Measurements from ENCODE around the gene CCDC91.
"Not testable (repeated sequence)": the region's sequence is repeated elsewhere in the genome, so short reads cannot be mapped to it uniquely, and the experiment has no call there.

CCDC91 gene

DNA sequence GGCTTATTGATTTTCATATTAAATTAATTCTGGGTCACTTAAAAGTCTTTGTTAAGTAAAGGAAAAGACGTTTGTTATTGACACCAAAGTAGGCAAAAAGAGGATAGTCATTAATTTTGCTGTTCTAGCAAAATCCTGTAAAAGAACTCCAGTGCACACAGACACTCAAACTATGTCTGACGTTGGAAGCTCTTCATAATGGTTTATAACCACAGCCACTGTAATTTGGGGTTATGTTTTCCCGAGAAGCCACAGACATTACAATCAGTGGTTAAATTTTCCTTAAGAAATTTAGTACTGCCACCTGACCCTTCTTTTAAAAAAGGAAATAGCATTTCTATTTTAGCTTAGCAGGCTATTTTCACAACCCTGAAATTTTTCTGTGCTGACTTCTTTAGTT, 267.5 kb downstream of the CCDC91 start:
- DNase-seq (ENCODE audit: low read depth in 2 of 2): no peak

DNA sequence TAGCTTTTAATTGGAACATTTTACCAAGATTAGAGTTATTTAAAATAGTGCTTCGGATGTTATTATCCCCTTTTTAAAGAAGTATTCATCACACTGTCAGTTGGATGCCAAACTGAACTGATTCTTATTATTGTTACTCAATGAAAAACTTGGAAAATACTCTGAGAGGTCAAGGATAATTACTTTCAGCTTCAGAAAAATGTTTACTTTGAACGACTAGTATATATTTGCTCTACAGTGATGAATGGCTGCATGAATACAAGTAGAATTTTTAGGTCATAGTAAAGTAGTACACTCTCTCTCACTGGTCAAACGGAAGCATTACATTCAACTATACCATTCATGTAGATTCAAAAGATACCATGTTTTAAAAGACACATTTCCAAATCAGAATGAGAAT, 269.2 kb downstream of the CCDC91 start:
- no peak for DNase-seq (ENCODE audit: low read depth in 2 of 2)

DNA sequence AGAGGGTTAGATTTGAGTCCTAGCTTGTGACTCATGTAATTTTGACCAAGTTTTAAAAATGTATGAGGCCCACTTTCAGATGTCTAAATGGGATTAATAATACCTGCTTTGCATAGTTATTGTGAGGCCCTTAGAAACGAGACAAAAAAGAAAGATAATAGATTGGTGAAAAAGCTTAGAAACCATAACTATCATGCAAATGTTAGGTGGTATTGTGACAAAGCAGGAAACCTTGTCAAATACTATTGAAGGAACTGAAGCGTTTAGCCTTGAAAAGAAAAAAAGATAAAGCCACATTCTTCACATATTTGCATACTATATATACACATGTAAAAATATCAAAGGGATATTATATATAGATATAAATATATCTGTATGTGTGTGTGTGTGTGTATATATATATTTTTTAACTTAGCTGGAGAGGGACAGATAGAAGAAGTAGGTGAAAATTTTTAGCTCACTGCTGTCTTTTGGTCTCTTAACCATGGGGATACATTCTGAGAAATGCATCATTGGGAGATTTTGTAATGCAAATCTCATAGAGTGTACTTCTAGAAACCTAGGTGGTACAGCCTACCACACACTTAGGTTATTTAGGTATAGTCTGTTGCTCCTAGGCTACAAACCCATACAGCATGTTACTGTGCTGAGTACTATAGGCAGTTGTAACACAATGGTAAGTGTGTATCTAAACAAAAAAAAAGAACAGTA, 270.3 kb downstream of the CCDC91 start:
- no peak for DNase-seq (ENCODE audit: low read depth in 2 of 2)

DNA sequence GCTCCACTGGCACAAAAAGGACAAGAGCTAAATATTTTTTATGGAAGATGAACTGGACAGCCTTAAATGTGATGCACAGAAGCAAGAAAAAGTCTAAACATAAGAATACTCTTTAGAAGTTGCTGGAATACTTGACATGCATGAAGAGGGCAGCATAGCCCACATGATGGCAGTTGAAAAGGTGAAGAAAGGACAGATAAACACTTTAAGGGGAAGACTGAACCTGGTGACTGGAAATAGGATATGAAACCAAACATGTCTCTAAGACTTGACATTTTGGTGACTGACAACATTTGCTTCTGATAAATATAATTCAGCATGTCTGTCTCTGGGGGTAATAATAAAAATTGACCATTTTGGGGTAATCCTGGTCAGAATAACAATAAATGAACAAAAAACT, 273.1 kb downstream of the CCDC91 start:
- no peak for DNase-seq (ENCODE audit: low read depth in 2 of 2)

DNA sequence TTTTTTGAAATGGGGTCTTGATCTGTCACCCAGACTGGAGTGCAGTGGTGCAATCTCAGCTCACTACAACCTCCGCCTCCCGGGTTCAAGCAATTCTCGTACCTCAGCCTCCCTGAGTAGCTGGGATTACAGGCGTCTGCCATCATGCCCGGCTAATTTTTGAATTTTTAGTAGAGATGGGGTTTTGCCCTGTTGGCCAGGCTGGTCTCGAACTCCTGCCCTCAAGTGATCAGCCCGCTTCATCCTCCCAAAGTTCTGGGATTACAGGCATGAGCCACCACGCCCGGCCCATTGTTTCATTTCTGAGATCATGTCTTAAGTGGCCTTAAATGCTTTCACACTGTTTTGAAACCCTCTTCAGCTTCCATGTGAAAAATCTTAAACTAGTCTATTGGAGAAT, 281.5 kb downstream of the CCDC91 start:
- not testable (repeated sequence) for DNase-seq (ENCODE audit: low read depth in 2 of 2)

DNA sequence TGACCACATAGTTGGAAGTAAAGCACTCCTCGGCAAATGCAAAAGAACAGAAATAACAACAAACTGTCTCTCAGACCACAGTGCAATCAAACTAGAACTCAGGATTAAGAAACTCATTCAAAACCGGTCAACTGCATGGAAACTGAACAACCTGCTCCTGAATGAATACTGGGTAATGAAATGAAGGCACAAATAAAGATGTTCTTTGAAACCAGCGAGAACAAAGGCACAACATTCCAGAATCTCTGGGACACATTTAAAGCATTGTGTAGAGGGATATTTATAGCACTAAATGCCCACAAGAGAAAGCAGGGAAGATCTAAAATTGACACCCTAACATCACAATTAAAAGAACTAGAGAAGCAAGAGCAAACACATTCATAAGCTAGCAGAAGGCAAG, 285.9 kb downstream of the CCDC91 start:
- not testable (repeated sequence) for DNase-seq (ENCODE audit: low read depth in 2 of 2)

DNA sequence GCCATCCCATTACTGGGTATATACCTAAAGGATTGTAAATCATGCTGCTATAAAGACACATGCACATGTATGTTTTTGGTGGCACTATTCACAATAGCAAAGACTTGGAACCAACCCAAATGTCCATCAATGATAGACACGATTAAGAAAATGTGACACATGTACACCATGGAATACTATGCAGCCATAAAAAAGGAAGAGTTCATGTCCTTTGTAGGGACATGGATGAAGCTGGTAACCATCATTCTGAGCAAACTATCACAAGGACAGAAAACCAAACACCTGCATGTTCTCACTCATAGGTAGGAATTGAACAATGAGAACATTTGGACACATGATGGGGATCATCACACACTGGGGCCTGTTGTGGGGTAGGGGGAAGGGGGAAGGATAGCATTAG, 288.8 kb downstream of the CCDC91 start:
- DNase-seq (ENCODE audit: low read depth in 2 of 2): not testable (repeated sequence)

DNA sequence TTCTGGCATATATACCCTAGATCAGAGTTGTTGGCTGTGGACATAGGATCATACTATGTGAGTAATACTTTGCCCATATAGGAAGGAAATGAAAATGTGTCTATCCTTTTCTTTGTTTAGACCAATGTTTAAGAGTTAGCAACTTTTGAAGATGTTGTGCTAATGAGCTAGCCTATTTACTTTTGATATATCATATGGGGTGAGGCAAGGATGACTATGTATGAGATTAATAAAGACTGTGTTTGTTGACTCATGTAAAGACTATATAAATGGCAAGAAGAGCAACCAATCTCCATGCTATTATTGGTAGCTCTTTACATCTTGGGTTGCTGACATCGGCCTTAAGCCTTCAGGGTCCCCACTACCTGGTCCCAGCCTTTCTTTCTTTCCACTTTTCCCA, 289.4 kb downstream of the CCDC91 start:
- DNase-seq (ENCODE audit: low read depth in 2 of 2): no peak

DNA sequence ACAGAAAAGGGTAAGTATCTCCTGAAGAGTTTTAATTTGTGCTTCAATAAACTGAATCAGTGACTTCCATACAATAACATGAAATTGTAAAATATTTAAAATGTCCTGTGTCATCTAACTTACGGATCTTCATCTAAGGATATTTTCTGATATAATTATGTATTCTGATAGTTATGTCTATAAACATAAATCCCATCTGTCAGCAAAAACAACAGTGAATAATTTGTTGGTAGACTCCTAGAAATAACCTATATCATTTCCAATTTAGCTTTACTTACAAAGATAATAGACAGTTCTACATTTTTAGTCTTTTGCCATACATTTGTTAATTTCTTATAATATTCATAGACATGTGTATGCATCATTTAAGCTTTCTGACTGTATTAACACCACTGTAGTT, 293.9 kb downstream of the CCDC91 start:
- DNase-seq (ENCODE audit: low read depth in 2 of 2): no peak

DNA sequence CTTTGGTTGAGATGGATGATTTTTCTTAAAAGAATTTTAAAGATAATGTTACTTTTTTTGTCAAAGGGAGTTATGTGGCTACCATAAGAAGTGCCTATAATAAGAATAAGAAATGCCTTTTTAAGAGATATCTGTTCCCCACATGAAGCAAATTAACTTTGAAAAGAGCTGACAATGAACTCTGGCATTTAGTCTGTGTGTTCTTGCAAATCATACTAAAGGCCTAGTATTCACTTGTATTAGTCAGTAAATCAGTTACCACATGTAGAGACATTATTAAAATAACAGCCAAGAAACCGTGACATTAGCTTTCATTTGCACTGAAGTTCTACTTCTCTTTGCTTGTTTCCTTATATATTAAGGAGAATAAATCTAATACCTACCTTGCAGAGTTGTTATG, 296.3 kb downstream of the CCDC91 start:
- DNase-seq (ENCODE audit: low read depth in 2 of 2): no peak

DNA sequence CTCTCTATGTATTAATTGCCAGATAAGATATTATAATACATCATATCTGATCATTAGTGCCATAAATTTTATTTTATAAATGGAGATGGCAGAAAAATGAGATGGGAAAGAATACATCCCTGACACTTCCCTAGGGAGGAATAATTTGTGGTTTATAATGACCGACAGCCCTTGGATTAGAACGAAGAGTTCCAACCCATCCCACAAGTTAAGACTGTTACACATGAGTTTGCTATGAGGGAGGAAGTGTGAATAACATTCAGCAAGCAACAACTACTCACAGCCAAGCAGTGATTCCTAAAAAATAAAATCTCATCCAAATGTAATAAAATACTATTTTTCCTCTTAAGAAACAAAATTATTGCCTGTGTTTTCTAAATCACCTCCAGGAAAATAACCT, 299.0 kb downstream of the CCDC91 start:
- no peak for DNase-seq (ENCODE audit: low read depth in 2 of 2)

DNA sequence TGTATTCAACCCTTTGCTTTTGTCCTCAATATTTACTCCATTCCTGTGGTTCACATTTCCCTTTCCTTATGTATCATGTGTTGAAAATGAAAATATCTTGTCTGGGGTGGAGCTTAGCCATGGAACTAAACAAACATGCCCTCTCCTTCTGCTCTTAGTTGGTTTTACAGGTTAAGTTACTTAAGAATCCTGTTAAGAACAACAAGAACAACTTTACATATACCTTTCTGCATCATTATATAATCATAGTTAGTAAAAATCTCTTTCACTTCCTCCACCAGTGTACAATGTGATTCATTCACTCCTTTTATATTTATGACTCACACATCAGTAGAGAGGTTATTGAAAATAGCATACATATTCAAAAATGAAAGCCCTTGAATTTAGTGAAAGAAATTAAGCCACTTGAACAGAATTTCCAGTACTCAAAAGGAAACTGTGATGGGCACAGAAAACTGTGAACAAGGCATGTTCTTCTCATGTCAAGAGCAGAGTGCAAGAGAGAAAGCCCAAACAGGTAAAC, 307.7 kb downstream of the CCDC91 start:
- DNase-seq (ENCODE audit: low read depth in 2 of 2): no peak

DNA sequence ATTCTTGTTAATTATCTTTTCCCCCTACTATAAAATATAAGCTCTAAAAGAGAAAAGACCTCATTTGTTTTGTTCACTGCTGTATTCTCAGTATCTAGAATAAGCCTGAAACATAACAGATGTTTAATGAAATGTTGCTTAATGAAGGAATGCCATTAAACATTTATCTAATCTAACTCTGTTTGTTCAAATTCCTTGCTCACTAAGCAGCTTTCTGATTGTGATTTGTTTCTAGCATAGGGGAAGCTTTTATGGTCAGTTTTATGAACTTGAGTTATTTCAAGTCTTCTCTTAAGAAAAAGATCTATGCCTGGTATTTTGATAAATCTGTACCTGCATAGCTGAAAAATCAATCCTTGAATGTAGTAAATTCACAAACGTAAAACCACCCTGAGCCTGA, 308.6 kb downstream of the CCDC91 start:
- DNase-seq (ENCODE audit: low read depth in 2 of 2): no peak

DNA sequence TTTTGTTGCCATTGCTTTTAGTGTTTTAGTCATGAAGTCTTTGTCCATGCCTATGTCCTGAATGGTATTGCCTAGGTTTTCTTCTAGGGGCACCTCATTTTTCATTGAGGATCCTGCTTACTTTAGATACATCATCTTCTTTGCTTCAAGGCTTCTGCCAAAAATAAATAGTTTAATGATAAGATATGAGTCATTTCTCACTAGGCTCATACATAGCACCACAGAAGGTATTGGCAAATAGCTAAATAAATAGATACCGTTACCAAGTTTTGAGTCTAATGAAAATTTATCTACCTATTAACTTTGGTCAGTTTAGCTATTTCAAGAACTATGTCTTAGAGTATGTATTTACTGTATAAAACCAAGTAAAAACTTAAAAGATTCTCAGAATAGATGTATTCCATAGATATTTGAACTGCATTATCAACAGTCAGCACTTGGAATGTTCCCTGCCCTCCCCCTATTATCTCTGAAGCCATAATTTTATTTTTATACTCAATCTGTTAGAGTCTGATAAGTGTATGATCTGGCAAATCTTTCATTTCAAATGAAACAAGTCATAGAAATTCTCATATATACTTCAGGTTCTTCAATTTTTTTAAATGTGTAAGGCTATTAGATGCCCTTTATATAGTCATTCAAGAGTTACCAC, 310.2 kb downstream of the CCDC91 start:
- DNase-seq (ENCODE audit: low read depth in 2 of 2): no peak

DNA sequence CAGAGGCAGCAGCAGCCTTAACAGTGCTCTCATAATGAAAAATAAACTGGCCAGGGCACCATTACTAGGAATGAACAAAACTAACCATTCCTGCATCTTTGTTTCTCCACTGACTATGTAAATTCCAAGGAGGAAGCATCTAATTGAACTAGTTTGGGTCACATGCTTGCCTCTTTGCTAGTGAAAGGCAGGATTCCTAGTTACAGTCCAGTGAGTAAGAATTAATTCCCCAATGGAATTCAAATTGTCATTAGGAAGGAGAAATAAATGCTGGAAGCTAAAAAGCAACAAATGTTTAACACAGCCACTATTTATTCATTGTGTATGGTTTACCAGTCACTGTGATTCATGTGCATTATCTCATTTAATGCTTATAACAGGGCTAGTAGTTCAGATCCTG, 316.0 kb downstream of the CCDC91 start:
- DNase-seq (ENCODE audit: low read depth in 2 of 2): no peak

DNA sequence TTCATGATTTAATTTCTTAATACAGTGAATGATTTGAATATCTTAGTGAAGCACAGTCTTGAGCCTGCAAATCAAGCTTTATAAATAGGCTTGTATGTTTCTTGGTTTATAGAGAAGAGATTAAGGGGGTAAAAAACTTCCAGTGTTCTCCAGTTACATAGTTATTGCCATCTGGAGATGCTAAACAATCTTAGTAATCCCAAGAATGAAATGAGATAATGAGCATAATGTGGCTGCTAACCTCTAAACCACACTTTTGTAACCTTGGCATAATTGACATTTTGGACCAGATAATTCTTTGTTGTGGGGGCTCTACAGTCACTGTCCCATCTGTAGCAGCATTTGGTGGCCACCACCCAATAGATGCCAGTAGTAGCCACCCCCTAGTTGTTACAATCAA, 316.8 kb downstream of the CCDC91 start:
- DNase-seq (ENCODE audit: low read depth in 2 of 2): no peak

DNA sequence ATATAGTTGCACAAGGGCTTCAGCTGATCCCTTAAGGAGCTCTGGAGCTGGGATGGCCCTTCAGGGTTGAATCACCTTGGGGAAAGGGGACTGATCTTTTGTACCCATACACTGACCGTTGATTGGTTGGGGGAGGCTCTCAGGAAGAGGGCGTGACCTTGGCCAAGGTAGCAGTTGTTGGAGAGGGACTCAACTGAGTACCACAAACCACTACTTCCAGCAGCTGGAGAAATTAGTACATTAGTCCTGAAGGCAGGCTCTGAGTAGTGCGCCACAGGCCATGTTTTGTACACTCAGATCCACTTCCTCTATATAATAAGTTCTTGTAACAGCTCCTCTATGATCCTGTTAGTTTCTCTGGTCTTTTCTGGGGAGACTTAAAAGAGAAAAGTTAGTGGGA, 317.6 kb downstream of the CCDC91 start:
- no peak for DNase-seq (ENCODE audit: low read depth in 2 of 2)

DNA sequence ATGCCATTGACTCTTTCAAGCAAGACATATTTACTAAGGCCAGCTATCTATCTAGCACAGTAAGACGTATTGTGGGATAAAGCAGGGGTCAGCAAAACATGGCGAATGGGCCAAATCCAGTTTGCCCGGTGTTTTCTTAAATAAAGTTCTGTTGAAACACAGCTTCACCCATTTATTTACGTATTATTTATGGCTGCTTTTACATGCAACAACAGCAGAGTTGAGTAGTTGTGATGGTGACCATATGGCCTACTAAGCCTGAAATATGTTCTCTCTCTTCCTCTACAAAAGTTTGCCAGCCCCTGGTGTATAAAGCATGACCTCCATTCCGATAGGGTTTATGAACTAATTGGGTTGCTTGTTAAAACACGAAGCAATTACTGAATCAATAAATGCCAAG, 322.1 kb downstream of the CCDC91 start:
- DNase-seq (ENCODE audit: low read depth in 2 of 2): no peak

DNA sequence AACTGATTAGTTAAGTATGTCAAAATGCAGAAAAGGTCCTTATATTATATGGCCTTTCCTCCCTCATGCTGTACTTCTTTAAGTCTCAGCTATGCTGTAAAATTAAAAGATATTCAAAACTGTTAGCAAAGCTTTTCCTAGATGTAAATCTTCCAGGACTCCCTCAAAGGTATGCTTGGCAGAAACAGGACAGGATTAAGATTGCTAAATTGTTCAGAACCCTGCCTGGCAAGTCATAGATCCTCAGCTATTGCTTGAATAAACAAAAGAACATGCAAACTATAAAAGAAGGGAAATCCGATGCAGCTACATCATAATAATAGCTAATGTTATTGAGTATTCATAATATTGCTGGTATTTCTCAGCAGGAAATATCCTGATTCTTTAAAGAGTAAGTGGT, 322.6 kb downstream of the CCDC91 start:
- DNase-seq (ENCODE audit: low read depth in 2 of 2): no peak

DNA sequence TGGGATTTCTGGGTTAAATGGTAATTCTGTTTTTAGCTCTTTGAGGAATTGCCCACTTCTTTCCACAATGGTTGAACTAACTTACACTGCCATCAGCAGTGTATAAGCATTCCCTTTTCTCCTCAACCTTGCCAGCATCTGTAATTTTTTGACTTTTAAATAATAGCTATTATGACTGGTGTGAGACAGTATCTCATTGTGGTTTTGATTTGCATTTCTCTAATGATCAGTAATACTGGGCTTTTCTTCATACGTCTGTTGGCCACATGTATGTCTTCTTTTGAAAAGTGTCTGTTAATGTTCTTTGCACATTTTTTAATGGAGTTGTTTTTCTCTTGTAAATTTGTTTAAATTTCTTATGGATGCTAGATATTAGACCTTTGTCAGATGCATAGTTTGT, 323.7 kb downstream of the CCDC91 start:
- no peak for DNase-seq (ENCODE audit: low read depth in 2 of 2)

DNA sequence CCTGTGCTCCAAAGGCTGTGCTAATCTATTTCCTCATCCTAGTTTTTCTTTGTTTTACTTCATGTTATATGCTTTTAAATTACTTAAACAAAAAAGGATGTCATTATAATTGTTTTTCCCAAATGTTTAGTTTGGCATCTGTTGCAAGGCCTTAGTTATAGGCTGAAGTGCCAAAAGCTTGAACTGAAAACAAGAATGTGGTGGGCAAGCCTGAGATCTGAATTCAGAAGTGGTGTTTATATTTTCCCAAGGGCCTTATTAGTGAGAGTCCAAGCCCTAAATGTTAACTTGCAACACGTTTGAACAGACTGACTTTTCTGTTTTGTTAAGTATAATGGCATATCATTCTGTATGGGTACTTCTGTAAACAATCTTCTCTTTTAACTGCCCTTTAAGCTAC, 326.8 kb downstream of the CCDC91 start:
- no peak for DNase-seq (ENCODE audit: low read depth in 2 of 2)

DNA sequence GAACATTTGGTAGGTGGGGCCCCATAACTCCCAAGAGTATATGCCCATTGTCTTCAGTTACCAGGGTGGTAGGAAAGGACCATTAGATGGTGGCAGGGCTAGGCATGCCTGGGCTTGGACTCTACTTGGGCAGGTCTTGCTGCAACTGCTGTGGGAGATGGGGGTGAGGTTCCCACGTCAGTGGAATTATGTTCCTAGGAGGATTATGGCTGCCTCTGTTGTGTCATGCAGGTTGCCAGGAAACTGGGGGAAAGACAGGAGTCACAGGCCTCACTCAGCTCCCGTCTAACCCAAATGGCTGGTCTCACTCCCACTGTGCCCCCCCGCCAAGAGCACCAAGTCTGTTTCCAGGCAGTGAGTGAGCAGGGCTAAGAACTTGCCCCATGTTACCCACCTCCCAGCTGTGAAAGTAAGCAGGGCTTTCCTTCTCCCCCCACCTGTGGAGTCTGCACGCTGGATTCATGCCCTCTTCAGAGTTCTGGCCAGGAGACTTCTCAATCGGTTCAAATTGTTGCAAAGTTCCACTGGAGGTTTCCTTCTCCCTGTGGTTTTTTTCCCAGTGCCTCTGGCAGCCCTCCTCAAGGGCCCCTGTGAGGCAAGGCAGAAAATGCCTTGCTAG, 337.5 kb downstream of the CCDC91 start:
- no peak for DNase-seq (ENCODE audit: low read depth in 2 of 2)

DNA sequence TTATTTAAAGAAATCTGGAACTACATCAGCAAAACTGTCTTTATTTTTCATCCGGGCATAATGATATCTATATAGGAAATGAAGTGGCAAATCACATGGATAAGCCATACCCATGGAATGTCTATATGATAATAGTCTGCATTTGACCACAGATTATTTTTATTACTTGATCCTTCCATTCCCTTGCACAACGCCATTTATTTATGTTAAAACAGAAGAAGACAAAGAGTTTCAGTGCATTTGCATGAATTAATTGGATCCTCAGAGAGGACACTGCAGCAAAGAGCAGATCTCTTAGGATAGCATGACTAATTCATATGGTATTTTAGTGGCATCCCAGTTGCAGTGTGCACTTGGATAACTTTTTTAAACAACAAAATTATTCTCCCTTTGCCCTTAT, 345.0 kb downstream of the CCDC91 start:
- no peak for DNase-seq (ENCODE audit: low read depth in 2 of 2)
